Embryonic facial prominence (tissue), 1 donor: ENCODE data around the gene TBC1D3I.
"Not testable (repeated sequence)": the region's sequence is repeated elsewhere in the genome, so short reads cannot be mapped to it uniquely, and the experiment has no call there.

Experiments used
- DNase-seq: peaks from one replicate; pipeline ENCODE4 v3.0.0-alpha.2; 2016; ENCODE audit errors: extremely low spot score

The TBC1D3I gene

DNA sequence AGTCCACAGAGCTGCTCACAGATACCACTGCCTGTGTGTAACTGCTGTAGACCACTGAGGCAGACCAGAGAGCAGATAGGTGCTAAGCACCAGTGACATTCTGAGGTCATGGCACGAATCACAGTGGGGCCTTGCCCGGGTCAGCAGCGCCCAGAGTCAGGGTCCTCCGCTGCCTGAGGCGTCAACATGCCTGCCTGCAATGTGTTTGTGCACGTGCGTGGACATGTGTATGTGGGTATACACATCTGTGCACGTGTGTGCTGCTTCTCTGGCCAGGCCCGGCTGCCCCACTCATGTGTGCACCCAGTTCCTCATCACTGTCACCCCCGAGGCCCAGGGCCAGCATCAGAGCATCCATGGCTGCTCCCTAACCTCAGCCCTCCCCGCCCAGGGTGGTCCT is at the start of gene TBC1D3I:
Gene TBC1D3I (minus strand): TSS at position 101 of the 400 bp plus-strand sequence. CDS start 1,585 bp downstream, outside the sequence.
- DNase-seq, result not testable (repeated sequence)

DNA sequence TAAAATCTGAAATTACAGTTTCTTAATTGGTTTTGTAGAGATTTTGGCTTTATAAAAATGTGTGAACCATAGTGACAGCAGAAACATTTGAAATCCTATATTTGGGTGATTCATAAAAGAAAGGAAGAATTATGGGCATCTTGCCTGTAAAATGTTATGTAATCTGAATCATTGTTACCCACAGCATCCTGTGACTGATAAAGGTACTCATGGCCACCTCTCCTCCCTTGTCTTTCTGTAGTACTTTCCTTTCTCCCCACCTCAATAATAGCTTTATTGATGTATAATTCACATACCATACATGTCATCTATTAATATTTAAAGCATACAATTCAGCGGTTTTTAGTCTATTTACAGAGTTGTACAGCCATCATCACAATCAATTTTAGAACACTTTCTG is 30.8 kb upstream of the TBC1D3I start:
- not testable (repeated sequence) for DNase-seq

DNA sequence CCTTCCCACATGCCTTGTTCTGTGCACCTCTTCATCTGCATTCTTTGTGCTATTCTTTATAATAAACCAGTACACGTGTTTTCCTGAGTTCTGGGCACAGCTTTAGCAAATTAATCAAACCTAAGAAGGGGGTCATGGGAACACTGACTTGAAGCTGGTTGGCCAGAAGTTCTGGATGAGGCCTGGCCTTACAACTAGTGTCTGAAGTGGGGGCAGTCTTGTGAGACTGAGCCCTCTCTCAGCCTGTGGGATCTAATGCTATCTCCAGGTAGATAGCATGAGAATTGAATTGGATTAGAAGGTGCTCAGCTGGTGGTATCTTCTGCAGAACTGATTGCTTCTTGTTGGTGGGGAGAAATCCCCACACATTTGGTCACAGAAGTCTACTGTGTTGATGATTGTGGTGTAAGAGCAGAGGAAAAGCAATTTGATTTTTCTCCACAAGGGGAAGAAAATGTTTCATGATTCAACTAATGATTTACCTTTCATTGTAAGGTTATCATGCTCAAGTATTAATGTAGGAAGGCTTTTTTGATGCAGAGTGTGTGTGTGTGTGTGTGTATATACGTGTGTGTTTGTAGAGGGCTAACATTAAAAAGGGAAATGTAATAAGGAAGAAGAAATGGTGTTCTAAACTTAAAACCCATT is 25.7 kb upstream of the TBC1D3I start:
- not testable (repeated sequence) for DNase-seq

DNA sequence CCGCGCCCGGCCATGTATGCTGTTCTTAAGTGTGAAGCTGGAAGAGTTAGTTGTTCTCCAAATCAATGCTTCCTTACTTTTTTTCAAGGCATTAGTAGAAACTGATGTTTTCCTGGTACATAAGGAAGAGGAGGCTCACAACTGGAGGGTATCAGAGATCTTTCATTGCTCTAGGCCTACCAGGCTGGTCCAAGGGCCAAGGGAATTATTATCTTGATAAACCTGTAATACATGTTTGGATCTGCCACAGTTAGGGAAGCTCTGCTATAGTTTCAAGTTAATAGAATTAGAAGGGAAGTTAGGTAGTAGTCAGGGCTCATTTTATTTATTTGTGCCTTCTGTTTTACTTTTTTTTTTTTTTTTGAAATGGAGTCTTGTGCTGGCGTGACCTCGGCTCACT is 19.8 kb upstream of the TBC1D3I start:
- not testable (repeated sequence) for DNase-seq

DNA sequence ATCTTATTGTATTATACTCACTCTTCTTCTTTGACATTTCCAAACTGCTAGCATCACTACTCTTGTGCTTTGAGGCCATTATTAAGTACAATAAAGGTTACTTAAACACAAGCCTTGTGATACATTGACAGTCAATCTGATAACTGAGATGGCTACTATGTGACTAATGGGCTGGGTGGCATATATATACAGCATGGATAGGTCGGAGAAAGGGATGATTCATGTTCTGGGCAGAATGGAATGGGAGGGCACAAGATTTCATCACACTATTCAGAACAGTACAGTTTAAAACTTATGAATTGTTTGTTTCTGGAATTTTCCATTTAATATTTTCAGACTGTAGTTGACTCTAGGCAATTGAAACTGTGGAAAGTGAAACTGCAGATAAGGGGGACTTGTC is 18.9 kb upstream of the TBC1D3I start:
- not testable (repeated sequence) for DNase-seq

DNA sequence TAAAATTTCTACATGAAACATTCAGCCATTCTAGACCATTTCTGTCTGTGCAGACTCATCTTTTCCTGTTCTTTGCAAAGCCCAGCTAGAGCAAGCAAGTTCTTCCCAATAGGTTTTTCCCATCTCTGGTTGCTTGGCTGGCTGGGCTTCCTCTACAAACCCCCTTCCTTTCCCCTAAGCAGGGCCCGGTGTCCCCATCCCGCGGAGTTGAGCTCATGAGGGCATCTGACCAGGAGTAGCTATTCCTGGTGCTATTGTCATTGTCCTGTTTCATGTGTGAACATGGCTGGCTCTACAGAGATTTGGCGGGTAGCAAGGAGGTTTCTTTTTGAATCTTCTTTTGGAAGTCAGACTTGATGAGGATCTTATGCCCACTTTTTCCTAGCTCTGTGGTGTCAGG is 22.3 kb downstream of the TBC1D3I start:
- not testable (repeated sequence) for DNase-seq

DNA sequence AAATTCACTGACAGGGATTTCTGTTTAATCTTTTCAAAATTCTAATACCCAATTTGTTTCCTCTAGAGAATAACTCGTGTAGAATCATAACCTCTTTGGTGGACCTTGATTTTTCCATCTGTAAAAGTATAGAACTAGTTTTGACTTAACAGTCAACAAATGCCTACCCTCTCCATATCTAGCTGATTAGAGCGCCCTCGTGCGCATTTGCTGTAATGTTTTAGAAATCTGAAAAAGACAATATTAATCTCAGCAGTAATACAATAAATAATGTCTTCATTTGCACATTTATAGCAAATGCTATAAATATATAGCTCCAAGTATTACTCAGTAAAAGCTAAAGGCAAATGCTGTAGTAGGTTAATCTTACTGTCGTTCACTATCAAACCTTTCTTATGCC is 34.7 kb downstream of the TBC1D3I start:
- not testable (repeated sequence) for DNase-seq

DNA sequence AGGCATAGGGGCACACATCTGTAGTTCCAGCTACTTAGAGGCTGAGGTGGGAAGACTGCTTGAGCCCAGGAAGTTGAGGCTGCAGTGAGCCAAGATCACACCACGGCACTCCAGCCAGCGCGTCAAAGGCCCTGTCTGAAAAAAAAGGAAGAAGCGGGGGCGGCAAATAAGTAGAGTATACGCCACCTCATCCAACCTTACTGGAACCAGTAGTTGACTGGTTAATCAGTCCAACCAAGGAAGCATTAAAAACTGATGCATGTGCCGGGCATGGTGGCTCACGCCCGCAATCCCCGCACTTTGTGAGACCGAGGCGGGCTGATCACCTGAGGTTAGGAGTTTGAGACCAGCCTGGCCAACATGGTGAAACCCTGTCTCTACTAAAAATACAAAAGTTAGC is 41.4 kb downstream of the TBC1D3I start:
- DNase-seq, result not testable (repeated sequence)

DNA sequence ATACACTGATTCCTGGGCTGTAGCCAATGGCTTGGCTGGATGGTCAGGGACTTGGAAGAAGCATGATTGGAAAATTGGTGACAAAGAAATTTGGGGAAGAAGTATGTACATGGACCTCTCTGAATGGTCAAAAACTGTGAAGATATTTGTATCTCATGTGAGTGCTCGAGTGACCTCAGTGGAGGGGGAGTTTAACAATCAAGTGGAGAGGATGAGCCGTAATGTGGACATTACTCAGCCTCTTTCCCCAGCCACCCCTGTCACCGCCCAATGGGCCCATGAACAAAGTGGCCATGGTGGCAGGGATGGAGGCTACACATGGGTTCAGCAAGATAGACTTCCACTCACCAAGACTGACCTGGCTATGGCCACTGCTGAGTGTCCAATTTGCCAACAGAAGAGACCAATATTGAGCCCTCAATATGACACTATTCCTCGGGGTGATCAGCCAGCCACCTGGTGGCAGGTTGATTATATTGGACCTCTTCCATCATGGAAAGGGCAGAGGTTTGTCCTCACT is 42.7 kb downstream of the TBC1D3I start:
- DNase-seq, result not testable (repeated sequence)

DNA sequence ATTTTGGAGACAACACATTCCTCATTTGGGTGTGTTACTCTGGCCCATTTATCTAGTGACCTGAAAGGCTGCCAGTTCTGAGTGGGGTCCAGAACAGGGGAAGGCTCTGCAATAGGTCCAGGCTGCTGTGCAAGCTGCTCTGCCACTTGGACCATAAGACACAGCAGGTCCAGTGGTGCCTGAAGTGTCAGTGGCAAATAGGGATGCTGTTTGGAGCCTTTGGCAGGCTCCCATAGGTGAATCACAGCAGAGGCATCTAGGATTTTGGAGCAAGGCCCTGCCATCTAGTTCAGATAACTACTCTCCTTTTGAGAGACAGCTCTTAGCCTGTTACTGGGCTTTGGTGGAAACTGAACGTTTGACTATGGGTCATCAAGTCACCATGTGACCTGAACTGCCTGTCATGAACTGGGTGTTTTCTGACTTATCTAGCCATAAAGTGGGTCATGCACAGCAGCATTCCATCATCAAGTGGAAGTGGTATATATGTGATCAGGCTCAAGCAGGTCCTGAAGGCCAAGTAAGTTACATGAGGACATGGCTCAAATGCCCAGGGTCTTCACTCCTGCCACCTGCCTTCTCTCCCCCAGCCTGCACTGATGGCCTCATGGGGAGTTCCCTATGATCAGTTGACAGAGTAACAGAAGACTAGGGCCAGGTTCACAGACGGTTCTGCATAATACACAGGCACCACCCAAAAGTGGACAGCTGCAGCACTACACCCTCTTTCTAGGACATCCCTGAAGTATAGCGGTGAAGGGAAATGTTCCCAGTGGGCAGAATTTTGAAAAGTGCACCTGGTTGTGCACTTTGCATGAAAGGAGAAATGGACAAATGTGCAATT is 43.4 kb downstream of the TBC1D3I start:
- DNase-seq, result not testable (repeated sequence)

DNA sequence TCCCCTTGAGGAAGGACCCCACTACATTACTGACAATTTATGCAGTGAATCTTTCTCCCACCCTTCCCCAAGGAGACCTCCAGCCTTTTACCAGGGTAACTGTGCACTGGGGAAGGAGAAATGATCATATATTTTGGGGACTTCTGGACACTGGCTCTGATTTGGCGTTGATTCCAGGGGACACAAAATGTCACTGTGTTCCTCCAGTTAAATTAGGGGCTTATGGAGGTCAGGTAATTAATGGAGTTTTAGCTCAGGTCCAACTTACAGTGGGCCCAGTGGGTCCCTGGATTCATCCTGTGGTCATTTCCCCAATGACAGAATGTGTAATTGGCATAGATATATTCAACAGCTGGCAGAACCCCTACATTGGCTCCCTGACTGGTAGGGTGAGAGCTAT is 44.8 kb downstream of the TBC1D3I start:
- DNase-seq, result not testable (repeated sequence)

DNA sequence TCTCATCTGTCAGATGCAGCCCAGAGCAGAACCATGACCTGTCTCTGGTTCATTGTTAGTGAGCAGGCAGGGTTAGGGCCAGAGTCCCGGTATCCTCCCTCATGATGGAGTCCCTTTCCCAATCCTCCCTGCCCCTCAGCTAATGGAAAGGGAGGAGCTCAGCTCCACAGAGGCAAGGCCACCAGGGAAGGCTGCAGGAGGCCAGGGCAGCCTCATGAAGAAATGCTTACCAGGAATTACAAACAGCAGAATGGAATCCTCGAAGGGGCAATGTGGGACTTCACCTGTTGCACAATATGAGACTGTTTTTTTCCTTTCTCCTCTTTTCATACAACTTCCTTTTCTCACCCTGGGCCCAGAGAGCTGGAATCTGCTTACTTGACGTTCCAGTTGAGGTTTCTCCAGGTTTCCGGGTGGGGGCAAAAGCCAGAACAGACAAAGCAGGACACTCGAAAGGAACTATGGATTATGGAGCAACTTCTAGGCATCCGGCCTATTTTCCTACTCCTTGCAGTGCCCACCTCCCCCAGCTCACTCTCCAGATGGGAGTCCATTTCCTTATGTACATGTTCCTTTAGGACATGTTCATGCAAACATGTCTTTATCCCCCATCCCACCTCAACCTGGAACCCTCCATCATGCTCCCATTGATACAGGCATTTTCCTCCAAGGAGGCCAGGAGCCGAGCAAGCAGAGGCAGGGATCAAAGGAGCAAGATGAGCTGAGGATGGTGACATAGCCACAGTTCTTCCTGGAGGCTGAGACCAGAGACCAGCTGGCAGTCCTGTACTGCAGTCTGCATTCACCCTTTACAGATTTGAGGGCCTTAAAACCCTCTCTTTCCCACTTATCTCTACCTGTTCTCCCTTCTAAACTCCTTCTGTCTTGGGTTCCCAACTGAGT is 48.7 kb downstream of the TBC1D3I start:
- not testable (repeated sequence) for DNase-seq

DNA sequence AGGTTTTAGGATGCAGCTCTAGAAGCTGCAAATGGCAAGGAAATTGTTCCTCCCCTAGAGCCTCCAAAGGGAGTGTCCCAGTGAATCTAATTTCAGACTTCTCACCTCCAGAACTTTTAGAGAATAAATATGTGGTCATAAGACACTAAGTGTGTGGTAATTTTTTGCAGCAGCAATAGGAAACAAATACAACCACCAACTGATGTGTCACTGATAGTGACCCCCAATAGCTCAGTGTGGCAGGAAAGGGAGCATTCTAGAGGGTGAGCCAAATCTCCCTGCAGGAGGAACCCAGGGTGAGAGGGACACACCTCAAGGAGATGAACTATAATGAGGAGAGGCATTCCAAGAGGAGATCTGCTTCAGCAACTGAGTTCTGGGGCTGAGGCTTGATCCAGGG is 49.5 kb downstream of the TBC1D3I start:
- DNase-seq, result no peak

DNA sequence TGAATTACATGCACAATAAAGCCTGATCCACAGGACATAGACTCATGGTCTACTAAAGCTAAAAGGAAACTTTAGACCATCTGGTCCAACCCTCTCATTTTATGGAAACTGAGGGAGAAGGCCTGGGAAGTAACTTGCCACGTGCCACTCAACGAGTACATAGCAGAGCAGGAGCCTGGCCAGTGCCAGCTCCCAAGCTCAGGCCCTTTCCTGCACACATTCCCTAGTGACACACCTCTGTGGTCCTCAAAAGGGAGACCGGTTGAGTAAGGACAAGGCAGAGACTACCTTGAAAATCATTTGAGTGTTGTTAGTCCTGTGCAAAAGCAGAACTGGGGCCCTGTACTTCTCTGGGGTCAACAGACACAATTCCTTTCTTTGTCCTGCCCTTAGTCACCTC is 50.7 kb downstream of the TBC1D3I start:
- no peak for DNase-seq

DNA sequence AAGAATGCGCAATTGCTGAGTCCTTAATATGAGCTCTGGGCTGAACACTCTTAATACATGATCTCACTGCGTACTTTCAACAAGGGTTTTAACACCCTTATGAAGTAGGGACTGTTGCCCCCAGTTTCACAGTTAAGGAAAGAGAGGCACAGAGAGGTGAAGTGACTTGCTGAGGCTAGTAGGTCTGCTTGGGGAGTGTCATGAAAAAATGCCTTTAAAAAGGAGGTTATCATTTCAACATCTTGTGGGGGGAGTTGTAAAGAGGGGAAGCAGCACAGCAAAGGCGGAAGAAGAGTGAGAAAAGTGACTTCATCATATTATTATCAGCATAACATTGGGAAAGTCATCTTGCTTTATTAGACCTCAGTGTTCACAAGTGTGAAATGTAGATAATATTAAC is 51.4 kb downstream of the TBC1D3I start:
- DNase-seq, result no peak

DNA sequence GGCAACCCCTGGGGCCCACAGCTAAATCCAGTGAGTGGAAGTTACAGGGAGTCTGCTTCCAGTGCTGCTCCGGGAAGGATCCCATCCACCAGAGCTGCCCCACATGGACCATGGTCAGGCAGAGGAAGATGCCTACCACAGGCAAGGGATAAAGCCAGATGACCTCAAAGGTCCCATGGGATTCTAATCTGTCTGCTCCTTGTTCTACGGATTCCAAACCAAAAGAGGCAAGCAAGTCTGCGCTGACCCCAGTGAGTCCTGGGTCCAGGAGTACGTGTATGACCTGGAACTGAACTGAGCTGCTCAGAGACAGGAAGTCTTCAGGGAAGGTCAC is 52.1 kb downstream of the TBC1D3I start:
- DNase-seq, result no peak

DNA sequence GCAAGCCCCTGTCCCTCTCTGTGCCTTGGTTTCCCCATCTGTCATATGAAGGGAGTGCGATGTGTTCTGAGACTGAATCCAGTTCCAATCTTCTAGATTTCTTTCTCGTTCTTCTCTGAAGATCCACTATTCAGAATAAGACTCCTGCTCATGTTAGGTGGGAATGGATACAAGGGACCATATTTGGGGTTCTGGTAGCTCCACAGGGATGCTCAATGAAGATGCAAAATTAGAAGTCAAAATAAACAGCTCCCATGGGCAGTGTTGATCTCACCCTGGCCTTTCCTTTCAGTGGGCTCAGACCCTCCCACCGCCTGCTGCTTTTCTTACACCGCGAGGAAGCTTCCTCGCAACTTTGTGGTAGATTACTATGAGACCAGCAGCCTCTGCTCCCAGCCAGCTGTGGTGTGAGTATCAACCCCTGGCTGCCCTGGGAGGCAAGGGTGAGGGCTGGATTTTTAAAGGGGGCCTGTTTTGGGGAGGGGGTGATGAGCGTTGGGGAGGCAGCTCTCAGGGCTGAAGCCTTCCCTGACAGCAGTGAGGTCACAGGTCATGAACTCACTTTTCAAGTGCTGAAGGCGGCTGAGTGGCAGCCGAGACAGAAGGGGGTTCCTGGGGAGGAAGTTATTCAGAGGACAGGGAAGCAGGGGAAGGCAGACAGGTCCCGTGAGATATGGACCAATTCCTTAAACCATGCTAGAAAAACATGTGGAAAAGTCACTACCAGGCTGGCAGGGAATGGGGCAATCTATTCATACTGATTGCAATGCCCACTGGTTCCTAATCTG is 52.7 kb downstream of the TBC1D3I start:
- DNase-seq, result not testable (repeated sequence)

DNA sequence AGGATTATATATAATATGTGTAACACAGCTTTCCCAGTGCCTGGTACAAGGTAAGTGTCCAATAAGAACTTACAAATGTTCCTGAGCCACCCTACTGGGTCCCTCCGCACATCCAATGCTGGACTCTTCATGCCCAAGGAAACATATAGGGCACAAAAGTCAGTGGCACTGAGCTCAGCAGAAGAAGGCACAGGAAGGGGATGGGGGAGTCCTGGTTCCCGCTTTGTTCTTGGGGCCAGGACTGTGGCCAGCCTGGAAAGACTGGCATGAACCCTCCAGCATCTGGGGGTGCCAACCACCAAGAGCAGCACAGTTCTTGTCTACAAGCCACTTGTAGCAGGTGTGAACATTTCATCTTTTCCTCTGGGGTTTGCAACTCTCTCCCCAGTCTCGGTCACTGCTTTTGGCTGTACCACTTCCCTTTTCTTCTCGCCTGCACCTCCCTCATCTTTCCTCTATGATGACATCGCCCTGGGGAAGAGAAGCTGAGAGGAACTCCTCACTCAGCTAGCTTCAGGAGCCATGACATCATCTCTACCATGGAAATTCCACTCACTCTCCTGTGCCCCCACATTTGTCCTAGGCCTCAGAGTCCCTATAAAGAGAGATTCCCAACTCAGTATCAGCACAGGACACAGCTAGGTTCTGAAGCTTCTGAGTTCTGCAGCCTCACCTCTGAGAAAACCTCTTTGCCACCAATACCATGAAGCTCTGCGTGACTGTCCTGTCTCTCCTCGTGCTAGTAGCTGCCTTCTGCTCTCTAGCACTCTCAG is 53.7 kb downstream of the TBC1D3I start, which contains the start of gene CCL4L2:
Gene CCL4L2 (plus strand): TSS at position 625 of the 773 bp plus-strand sequence.
- DNase-seq, result not testable (repeated sequence)

DNA sequence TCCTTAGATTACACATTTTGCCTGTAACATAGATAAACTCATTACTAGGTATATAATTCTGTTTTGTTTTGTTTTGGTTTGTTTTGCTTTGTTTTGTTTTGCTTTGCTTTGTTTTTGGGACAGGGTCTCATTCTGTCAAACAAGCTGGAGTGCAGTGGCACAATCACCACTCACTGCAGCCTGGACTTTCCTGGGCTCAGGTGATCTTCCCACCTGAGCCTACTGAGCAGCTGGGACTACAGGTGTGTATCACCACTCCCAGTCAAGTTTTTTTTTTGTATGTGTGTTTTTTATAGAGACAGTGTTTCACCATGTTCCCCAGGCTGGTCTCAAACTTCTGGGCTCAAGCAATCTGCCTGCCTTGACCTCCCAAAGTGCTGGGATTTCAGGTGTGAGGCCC is 54.8 kb downstream of the TBC1D3I start:
- no peak for DNase-seq

DNA sequence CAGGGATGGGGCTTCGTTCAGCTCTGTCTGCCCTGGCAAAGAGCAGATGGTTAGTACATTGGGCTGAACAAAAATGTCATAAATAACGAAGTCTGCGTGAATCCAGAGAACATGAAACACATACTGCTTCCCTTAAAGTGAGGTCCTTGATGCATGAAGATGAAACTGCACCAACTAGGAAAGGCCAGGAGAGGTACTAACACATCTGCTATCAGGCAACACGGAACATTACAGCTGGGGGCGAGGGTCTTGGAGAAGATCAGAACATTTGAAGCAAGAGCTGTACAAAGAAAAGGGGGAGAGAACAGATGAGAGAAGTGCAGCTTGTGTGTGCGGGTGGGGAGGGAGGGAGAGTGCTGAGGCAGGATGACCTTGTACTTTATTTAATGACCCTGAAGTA is 57.0 kb downstream of the TBC1D3I start:
- DNase-seq, result not testable (repeated sequence)
